NB4 (cell line): Measurements from ENCODE around the gene TELO2.

Source experiments
- DNase-seq: peaks from one replicate; pipeline ENCODE4 v3.0.0; 2010; ENCODE audit warnings: low read depth
- H3K4me3 ChIP-seq: one replicate; pipeline ENCODE4 v1.5.1; 2011; ENCODE audit warnings: mild to moderate bottlenecking, low read depth, low read length, moderate library complexity
- CTCF ChIP-seq: IDR thresholded peaks from one replicate; pipeline ENCODE4 v1.5.1; 2012; ENCODE audit warnings: low read depth, low read length
- MAX ChIP-seq: IDR thresholded peaks from 2 replicates; pipeline ENCODE4 v1.6.1; 2011; ENCODE audit warnings: low read depth, low read length
- MYC ChIP-seq: IDR thresholded peaks from 2 replicates; pipeline ENCODE4 v1.6.1; 2011; ENCODE audit warnings: low read depth, low read length
- POLR2A ChIP-seq: IDR thresholded peaks from 2 replicates; pipeline ENCODE4 v1.6.1; 2011; ENCODE audit warnings: mild to moderate bottlenecking; ENCODE audit not compliant: insufficient read length; ENCODE audit errors: extremely low read depth

TELO2 gene

GRCh38 chr16:1493746-1494094 is 560 bp downstream of the TELO2 start:
- DNase-seq = no peak
- peak overlapping the region; percentile 64 for H3K4me3 ChIP-seq
- TF ChIP-seq MAX (no peak), CTCF (no peak), MYC (no peak), POLR2A (no peak)

- peak overlapping the region; percentile 64 for H3K4me3 ChIP-seq
- TF ChIP-seq POLR2A (no peak), MAX (no peak), MYC (no peak), CTCF (no peak)
- peak; percentile 25 for DNase-seq
Observed at GRCh38 chr16:1494129-1494640, 1.0 kb downstream of the TELO2 start.

- TF ChIP-seq MAX (no peak), CTCF (no peak), MYC (no peak)
- no peak for DNase-seq
- H3K4me3 ChIP-seq = no peak overlapping the region
Observed at GRCh38 chr16:1494711-1495110, 1.6 kb downstream of the TELO2 start.

- no peak overlapping the region for H3K4me3 ChIP-seq
- TF ChIP-seq MAX (no peak), POLR2A (no peak), MYC (no peak), CTCF (no peak)
- no peak for DNase-seq
Observed at GRCh38 chr16:1495211-1495888, 2.2 kb downstream of the TELO2 start.

- TF ChIP-seq MYC (no peak), POLR2A (no peak), MAX (no peak), CTCF (no peak)
- no peak overlapping the region for H3K4me3 ChIP-seq
- DNase-seq = no peak
Observed at GRCh38 chr16:1495889-1496262, 2.7 kb downstream of the TELO2 start.

GRCh38 chr16:1496464-1496863 is 3.3 kb downstream of the TELO2 start:
- no peak for TF ChIP-seq MYC
- no peak for TF ChIP-seq MAX
- no peak for TF ChIP-seq CTCF
- no peak for TF ChIP-seq POLR2A
- DNase-seq = no peak
- no peak overlapping the region for H3K4me3 ChIP-seq
